Measurements from ENCODE around the gene MUC20.

Gene MUC20

GRCh38 chr3:195755391-195755790 is 34.6 kb downstream of the MUC20 start:
- no peak for DNase-seq (ENCODE audit: low read depth in 2 of 2)

GRCh38 chr3:195755791-195756676 is 35.3 kb downstream of the MUC20 start:
- no peak for DNase-seq (ENCODE audit: low read depth in 2 of 2)

- DNase-seq (ENCODE audit: low read depth in 2 of 2): no peak
Observed at GRCh38 chr3:195757438-195757770, 36.6 kb downstream of the MUC20 start.

- no peak for DNase-seq (ENCODE audit: low read depth in 2 of 2)
Observed at GRCh38 chr3:195757827-195758226, 37.0 kb downstream of the MUC20 start.

- DNase-seq (ENCODE audit: low read depth in 2 of 2): no peak
Observed at GRCh38 chr3:195758721-195759353, 38.1 kb downstream of the MUC20 start.

- DNase-seq (ENCODE audit: low read depth in 2 of 2): no peak
Observed at GRCh38 chr3:195760345-195761122, 39.8 kb downstream of the MUC20 start.

GRCh38 chr3:195761123-195761566 is 40.4 kb downstream of the MUC20 start:
- DNase-seq (ENCODE audit: low read depth in 2 of 2): no peak

GRCh38 chr3:195761567-195762248 is 40.9 kb downstream of the MUC20 start:
- no peak for DNase-seq (ENCODE audit: low read depth in 2 of 2)

GRCh38 chr3:195762249-195762585 is 41.4 kb downstream of the MUC20 start:
- no peak for DNase-seq (ENCODE audit: low read depth in 2 of 2)

GRCh38 chr3:195762611-195763010 is 41.8 kb downstream of the MUC20 start:
- no peak for DNase-seq (ENCODE audit: low read depth in 2 of 2)

GRCh38 chr3:195763076-195763830 is 42.5 kb downstream of the MUC20 start:
- no peak for DNase-seq (ENCODE audit: low read depth in 2 of 2)

GRCh38 chr3:195763843-195764825 is 43.4 kb downstream of the MUC20 start:
- DNase-seq (ENCODE audit: low read depth in 2 of 2): no peak

GRCh38 chr3:195764961-195765706 is 44.4 kb downstream of the MUC20 start:
- no peak for DNase-seq (ENCODE audit: low read depth in 2 of 2)

GRCh38 chr3:195766671-195767070 is 45.9 kb downstream of the MUC20 start:
- no peak for DNase-seq (ENCODE audit: low read depth in 2 of 2)

- DNase-seq (ENCODE audit: low read depth in 2 of 2): no peak
Observed at GRCh38 chr3:195767792-195768191, 47.0 kb downstream of the MUC20 start.

- no peak for DNase-seq (ENCODE audit: low read depth in 2 of 2)
Observed at GRCh38 chr3:195768414-195768813, 47.6 kb downstream of the MUC20 start.

GRCh38 chr3:195768831-195769303 is 48.1 kb downstream of the MUC20 start:
- no peak for DNase-seq (ENCODE audit: low read depth in 2 of 2)

GRCh38 chr3:195769551-195769950 is 48.8 kb downstream of the MUC20 start:
- no peak for DNase-seq (ENCODE audit: low read depth in 2 of 2)
